NOMO-1 treated with DMSO at 0.1 percent for 48 hours (cell line): ENCODE results near the gene PARP1.

ENCODE experiments used
- DNase-seq: peaks from one replicate; lab custom pipeline; 2025; ENCODE audit not compliant: unreplicated experiment; lab: John Stamatoyannopoulos, UW

The PARP1 gene

GRCh38 chr1:226384040-226384439 is 23.9 kb downstream of the PARP1 start:
- no peak for DNase-seq

GRCh38 chr1:226382030-226382429 is 25.9 kb downstream of the PARP1 start:
- DNase-seq: no peak

- DNase-seq: no peak
Measured at GRCh38 chr1:226381226-226381998, 26.5 kb downstream of the PARP1 start.

GRCh38 chr1:226378071-226378470 is 29.8 kb downstream of the PARP1 start:
- no peak for DNase-seq

- DNase-seq: no peak
Measured at GRCh38 chr1:226376300-226376699, 31.6 kb downstream of the PARP1 start.

DNA sequence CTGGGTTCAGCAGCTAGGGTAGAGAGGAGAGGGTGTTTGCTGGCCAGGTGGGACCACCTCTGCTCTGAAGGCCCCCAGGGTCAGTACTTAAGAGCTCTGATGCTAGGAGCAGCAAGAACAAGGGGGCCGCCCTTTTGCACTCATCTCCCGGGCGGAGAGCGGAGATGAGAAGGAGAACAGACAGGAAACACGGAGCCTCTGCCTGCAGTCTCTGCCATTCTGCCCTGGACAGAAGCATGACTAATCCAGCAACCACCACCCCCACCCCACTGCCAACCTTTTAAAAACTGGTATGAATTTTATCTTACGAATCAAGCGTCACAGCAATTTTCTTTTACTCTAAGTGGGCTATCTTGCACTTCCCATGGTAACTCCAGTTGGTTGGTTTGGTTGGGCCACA is 34.5 kb downstream of the PARP1 start:
- DNase-seq: no peak

DNA sequence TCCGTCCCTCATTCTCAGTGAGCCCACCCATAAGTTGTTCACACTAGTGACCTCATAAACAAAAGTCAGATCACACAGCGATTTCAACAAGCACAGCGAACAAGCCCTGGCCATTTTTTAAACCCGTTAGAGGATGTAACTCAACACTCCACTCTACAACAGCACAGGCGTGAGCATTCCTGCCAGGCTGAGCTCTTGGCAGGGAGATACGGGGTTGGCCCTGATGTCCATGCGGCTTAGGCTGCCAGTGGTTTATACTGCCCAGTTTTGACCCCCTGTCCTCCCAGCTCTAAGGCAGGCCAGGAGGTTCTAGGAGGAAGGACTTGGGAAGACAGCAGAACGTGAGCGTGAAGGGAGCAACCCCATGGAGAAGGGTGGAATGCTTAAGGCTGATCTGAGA is 35.0 kb downstream of the PARP1 start:
- no peak for DNase-seq

- DNase-seq: no peak
Measured at GRCh38 chr1:226371866-226372490, 35.9 kb downstream of the PARP1 start.

GRCh38 chr1:226371027-226371694 is 36.7 kb downstream of the PARP1 start:
- DNase-seq: no peak

DNA sequence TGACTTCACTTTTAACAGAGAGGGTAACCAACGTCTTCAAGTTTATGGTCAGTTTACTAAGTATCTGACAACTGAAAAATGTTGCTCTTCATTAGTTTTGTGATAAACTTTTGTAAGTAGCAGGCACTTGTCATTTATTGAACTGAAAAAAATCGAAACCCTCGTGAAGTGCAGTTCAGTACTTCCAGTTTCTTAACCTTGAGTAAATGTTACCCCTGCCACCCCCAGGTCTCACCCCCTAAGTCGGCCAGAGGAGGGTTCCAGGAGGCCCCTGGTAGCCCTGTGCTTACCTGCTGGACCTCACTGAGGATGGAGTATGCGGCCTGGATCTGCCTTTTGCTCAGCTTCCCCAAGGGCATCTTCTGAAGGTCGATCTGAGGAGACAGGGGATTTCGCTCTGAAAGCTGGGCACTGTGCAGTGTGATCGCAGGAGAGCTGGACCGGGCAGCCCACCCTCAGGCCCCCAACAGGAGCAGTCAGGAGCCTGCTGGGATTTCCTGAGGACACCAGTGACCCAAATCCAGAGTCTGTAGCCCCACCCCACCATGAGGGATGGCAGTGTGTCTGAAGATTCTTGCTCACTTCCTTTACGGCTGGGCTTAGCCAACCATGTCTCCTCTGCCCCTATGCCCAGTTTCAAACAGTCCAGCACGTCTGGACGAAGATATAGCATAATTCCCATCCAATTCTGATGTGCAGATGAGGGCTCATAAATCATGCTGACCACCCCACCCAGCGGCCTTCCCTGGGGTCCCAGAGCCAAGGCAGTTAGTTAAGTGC is 37.6 kb downstream of the PARP1 start:
- no peak for DNase-seq

DNA sequence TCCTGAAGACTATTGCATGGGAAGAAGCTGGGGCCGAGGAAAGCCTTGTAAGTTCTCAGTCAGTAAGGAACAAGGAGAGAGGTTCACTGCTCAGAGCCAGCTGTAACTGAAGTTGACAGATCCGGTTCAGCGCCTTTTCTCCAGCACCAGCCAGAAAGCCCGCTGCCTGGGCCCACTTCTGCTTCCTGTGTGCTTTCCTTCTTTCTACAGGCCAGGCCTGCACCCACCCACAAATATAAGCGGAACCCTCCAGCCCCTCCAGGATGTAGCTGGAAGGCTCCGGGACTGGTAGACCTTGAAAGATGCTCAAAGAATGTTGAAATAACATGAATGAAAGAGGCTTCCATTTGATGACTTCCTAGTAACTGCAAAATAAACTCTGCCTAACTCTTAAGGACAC is 38.8 kb downstream of the PARP1 start:
- no peak for DNase-seq

DNA sequence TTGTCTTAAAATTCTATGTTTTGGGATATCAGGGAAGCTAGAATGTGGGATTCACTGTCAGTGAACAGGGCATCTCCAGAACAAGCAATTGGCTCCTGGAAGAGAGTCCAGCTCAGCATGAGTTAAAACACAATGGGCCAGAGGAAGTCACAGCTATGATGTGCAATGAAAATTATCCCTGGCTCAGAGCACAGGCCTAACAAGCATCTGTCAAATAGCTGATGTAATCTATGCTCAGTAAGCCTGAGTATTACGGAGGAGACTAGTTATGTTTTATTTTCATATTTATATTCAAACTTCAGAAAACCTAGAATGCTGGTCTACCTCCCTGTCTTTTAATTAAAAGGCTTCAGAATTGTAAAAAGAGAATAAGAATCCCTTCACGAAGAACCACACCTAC is 41.6 kb downstream of the PARP1 start:
- no peak for DNase-seq

GRCh38 chr1:226365831-226366231 is 42.1 kb downstream of the PARP1 start:
- no peak for DNase-seq

- DNase-seq: no peak
Measured at GRCh38 chr1:226364901-226365565, 42.9 kb downstream of the PARP1 start.

- no peak for DNase-seq
Measured at GRCh38 chr1:226364514-226364899, 43.4 kb downstream of the PARP1 start.

- DNase-seq: no peak
Measured at GRCh38 chr1:226363801-226364513, 43.9 kb downstream of the PARP1 start.

DNA sequence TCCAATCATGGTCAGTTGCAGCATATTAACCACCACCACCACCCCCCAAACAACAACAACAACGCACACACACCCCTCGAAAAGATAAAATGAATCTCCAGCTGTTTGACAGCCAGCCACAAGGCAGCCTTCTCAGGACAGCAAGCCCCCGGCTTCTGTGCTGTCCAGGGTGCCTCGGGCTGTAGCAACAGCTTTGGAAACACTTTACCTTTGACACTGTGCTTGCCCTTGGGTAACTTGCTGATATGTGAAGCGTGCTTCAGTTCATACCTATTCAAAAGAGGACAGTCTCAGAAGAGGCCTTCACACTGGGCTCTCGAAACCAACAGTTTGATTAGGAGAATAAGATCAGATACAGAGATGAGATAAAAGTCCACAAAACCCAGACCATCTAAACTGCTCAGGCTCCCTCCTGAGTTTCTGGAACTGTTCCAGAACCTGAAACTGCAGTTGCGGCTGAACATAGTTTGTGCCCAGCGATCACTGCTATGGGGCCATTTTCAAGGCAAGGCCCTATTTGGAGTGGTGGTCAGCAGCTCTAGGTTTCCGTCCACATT is 44.9 kb downstream of the PARP1 start:
- no peak for DNase-seq

- DNase-seq: no peak
Measured at GRCh38 chr1:226362361-226362760, 45.5 kb downstream of the PARP1 start.

DNA sequence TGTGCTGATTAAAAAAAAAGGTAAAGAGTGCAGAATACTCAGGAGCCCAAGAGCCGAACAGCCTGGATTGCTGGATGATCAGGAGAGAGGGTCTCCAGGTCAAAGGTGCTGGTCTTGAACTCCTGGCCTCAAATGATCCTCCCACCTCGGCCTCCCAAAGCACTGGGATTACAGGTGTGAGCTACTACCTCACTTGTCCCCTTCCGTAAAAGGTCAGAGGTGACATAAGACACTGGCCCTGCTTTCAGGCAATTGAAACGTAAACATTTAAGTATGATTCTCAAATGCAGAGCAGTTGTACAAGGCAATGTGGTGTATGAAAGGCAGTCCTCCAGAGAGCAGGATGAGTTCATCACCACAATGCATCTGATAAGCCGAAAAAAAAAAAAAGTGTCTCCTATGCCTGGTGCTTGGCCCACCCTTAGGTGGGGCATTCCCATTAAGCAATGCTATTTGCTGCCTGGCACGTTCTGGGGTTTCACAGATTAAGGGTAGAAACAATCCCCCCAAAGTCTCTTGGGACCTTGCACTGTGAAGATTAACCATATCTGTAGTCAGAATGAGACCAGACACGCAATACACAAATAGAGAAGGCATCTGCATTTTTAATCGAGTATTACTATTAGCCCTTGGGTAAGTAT is 47.7 kb downstream of the PARP1 start:
- DNase-seq: no peak

GRCh38 chr1:226357416-226357815 is 50.5 kb downstream of the PARP1 start:
- no peak for DNase-seq
